HG03039 (cell line): ENCODE data around the gene CPLX1.
"Not testable (repeated sequence)": the region's sequence is repeated elsewhere in the genome, so short reads cannot be mapped to it uniquely, and the experiment has no call there.

Experiments
- ATAC-seq: cut with Tn5 transposase; IDR thresholded peaks from one replicate; pipeline ENCODE4 v1.9.1; 2021; ENCODE audit warnings: mild to moderate bottlenecking, moderate library complexity; ENCODE audit not compliant: unreplicated experiment

Gene CPLX1

GRCh38 chr4:821631-822030 is 4.3 kb downstream of the CPLX1 start:
- ATAC-seq: no peak

GRCh38 chr4:821181-821591 is 4.7 kb downstream of the CPLX1 start:
- no peak for ATAC-seq

GRCh38 chr4:820230-821172 is 5.4 kb downstream of the CPLX1 start:
- no peak for ATAC-seq

- no peak for ATAC-seq
Observed at GRCh38 chr4:819401-820229, 6.3 kb downstream of the CPLX1 start.

- ATAC-seq: no peak
Observed at GRCh38 chr4:818106-818921, 7.6 kb downstream of the CPLX1 start.

- no peak for ATAC-seq
Observed at GRCh38 chr4:815464-816146, 10.3 kb downstream of the CPLX1 start.

GRCh38 chr4:814312-814850 is 11.5 kb downstream of the CPLX1 start:
- ATAC-seq: no peak

- no peak for ATAC-seq
Observed at GRCh38 chr4:813900-814299, 12.0 kb downstream of the CPLX1 start.

GRCh38 chr4:808860-809570 is 16.9 kb downstream of the CPLX1 start:
- ATAC-seq: no peak

- no peak for ATAC-seq
Observed at GRCh38 chr4:807792-808191, 18.1 kb downstream of the CPLX1 start.

GRCh38 chr4:806979-807378 is 18.9 kb downstream of the CPLX1 start:
- not testable (repeated sequence) for ATAC-seq

- ATAC-seq: no peak
Observed at GRCh38 chr4:804804-805203, 21.1 kb downstream of the CPLX1 start.

- no peak for ATAC-seq
Observed at GRCh38 chr4:803884-804283, 22.0 kb downstream of the CPLX1 start.

GRCh38 chr4:801436-802124 is 24.3 kb downstream of the CPLX1 start:
- no peak for ATAC-seq

- no peak for ATAC-seq
Observed at GRCh38 chr4:797066-797465, 28.9 kb downstream of the CPLX1 start.

- ATAC-seq: no peak
Observed at GRCh38 chr4:796206-796605, 29.7 kb downstream of the CPLX1 start.

- no peak for ATAC-seq
Observed at GRCh38 chr4:795726-796119, 30.2 kb downstream of the CPLX1 start.

- ATAC-seq: no peak
Observed at GRCh38 chr4:794900-795725, 30.8 kb downstream of the CPLX1 start.
